Activated gamma-delta T cell (primary cell): ENCODE data around the gene NUDCD3.

ENCODE experiments used
- DNase-seq: peaks from one replicate; lab custom pipeline; 2025; lab: John Stamatoyannopoulos, UW

Gene NUDCD3

DNA sequence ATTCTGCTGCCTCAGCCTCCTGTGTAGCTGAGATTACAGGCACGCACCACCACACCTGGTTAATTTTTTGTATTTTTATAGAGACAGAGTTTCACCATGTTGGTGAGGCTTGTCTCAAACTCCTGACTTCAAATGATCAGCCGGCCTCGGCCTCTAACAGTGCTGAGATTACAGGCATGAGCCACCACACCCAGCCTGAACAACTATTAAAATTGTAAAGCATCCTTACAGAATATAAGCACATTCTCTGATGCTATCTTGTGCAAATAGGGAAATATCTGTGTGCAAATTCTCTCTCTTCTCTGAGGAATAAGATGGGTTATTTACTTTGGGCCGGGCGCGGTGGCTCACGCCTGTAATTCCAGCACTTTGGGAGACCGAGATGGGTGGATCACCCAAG, 12.5 kb downstream of the NUDCD3 start:
- no peak for DNase-seq

DNA sequence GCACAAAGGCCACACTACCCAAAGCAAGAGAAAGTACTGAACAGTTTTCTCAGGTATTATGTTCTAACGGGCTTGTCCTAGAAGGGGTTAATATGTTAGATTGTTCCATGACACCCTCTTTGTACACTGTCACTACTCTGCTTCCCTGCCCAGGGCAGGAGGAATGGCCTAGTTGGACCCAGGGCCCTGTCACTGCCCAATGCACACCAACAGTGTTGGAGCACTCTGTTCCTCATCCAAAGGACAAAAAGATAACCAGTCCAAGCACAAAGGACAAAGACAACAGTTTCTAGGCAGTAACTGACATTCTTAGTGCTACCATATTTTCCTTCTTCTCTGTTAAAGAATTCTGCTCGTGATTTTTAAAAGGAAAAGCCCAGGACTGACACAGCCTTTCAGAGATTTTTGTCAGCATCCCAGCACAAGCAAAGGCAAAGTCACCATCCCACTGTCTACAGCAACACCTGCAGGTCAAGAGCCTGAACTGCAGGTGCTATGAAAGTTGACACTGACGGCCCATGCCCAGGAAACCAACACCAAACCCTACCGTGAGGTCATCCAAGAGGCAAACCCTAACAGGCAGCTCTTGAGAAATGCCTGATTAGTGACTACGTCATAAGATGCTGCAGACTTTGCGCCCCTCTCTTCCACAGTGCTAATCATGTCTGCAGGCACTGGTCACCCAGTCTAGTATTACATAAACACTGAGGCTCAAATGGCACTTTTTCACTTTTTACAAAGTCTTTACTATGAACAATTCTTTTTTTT, 13.2 kb downstream of the NUDCD3 start:
- no peak for DNase-seq

GRCh38 chr7:44476313-44476712, 14.1 kb downstream of the NUDCD3 start:
- DNase-seq: no peak

- DNase-seq: no peak
Measured at GRCh38 chr7:44473295-44473694, 17.2 kb downstream of the NUDCD3 start.

DNA sequence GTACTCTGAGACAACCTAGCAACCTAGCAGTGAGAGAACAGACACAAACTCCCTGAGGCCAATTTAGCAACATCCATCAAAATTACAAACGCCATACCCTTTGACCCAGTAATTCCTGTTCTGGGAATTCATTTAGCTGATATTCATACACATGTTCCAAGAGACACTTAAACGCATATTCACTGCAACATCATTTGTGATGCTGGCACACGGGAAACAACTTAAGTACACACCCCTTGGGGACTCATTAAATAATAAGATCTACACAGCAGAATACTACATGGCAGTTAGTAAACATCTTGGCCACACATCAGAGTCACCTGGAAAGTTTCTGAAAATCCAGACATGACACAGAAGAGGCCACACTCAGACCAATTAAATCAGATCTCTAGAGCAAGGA, 17.6 kb downstream of the NUDCD3 start:
- DNase-seq: no peak

- DNase-seq: no peak
Measured at GRCh38 chr7:44471850-44472249, 18.6 kb downstream of the NUDCD3 start.

- DNase-seq: no peak
Measured at GRCh38 chr7:44471436-44471835, 19.0 kb downstream of the NUDCD3 start.

DNA sequence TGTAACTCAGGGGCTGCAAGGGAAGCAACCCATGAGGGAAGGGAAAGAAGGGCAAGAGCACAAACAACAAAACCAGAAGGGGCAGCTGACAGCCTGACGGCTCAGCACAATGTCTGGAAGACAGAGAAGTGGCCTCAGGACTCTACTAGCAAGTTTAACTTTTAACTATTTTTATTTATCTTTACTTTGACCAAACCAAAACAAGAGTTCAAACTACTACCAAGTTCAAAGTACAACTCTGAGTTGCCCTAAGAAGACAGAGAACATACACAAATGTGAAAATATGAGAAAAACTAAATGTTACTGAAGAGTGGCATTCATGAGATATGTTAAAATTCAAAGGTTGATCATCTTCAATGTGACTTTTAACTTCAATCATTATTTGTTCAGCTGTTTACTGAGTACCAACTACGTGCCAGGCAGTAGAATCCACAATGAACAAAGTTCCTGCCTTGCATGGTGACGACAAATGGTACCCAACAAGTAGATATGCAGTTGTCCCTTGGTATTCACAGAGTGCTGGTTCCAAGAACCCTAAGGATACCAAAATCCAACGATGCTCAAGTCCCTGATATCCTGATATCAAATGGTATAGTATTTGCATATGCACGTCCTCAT, 19.7 kb downstream of the NUDCD3 start:
- no peak for DNase-seq

DNA sequence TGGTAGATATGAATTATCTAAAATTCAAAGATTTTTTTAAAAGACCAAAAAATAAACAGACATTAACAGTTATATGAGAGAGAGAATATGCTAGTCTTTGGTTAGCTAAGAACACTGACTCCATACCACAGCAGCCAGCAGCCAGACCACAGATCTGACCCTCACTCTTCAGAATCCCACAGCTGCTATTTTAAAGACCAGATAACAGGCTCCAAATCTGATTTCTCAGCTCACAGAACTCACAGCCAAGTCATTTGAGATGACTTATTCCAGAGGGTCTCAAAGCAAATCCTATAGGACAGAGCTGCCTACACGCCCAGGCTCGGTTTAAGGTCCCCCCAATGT, 20.4 kb downstream of the NUDCD3 start:
- DNase-seq: no peak

DNA sequence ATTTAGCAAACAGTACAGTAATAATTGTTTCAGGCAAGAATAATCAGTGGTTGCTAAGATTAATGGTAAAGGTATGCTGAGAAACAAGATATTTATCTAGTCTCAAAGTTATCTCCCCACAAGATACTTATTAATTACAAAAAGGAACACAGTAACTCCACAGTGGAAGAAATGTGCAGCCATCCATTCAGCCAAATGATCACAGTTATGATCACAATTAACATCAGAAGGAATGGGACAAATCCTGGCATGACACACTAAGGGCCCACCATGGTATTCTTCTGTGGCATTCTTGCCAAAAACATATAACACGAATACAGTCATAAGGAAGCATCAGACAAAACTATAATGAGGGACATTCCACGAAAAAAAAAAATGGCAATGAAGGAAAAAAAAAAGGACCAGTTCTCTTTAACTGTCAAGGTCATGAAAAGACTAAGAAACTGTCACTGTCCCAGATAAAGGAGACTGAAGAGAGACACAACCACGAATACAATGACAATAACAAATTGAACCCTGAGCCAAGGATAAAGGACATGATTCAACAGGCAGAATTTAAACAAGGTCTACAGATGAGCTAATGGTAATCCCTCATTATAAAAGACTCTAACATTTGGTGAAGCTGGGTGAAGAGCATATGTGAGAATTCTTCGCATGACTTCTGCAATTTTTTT, 20.9 kb downstream of the NUDCD3 start:
- no peak for DNase-seq

DNA sequence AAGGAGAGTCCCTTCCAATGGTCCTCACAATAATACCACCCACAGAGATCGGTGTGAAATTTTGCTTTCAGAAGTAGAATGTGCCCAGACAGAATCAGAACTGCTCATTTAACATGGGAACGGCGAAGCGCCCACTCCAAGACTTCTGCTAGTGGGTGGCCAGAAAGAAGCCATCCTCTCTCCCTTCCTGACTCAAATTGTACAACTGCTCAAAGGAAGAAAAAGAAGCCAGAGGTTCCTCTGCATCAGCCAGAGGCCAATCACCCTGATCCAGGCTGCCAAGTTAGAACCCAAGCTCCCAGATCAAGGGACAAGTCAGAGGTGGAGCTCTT, 23.3 kb downstream of the NUDCD3 start:
- no peak for DNase-seq

- DNase-seq: no peak
Measured at GRCh38 chr7:44466300-44467216, 23.9 kb downstream of the NUDCD3 start.

DNA sequence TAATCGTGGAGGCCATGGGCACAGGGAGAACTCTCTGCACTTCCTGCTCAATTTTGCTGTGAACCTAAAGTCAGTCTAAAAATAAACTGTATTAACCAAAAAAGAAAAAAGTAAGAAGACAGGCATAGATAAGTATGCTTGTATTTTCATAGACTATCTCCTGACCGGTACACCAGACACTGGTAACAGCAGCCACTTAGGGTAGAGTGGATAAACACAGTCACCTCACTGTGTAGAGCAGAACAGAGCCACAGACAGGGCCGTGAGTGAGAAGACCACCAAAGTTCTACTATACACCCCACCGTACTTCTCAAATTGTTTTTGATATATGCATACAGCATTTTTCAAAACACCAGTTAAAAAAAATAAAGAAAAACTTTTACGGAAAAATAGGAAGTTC, 25.0 kb downstream of the NUDCD3 start:
- no peak for DNase-seq

- no peak for DNase-seq
Measured at GRCh38 chr7:44463169-44463808, 27.2 kb downstream of the NUDCD3 start.

GRCh38 chr7:44461387-44461786, 29.1 kb downstream of the NUDCD3 start:
- no peak for DNase-seq

GRCh38 chr7:44460325-44460724, 30.1 kb downstream of the NUDCD3 start:
- DNase-seq: no peak

DNA sequence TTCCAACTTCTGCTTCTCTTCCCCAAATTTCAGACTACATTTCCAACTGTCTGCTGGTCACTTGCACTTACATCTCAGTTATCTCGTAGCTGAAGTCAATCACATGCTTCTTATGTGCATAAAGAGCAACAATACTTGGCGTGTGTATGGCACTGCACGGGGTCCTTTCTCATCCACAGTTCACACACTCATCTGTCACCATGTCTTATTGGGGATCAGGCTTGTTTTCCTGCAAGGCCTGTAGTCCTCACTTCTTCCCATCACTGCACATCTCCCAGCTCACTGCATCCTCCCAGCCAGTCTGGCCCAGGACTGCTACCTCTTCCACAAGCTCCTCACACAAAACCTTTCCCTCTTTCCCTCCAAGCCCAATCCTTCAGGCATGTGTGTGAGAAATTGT, 35.3 kb downstream of the NUDCD3 start:
- DNase-seq: no peak

GRCh38 chr7:44454348-44454747, 36.1 kb downstream of the NUDCD3 start:
- DNase-seq: no peak

DNA sequence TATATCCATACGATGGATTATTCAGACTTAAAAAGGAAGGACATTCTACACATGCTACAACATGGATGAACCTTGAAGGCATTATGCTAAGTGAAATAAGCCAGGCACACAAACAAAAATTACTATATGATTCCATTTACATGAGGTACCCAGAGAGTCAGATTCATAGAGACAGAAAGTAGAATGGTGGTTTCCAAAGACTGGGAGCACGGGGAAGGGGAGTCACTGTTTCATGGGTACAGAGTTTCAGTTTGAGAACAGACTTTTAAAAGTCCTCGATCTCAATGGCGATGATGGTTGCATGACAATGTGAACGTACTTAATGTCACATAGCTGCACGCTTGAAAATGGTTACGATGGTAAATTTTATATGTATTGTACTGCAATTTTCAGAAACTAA, 39.3 kb downstream of the NUDCD3 start:
- no peak for DNase-seq

- no peak for DNase-seq
Measured at GRCh38 chr7:44449584-44449928, 40.9 kb downstream of the NUDCD3 start.

DNA sequence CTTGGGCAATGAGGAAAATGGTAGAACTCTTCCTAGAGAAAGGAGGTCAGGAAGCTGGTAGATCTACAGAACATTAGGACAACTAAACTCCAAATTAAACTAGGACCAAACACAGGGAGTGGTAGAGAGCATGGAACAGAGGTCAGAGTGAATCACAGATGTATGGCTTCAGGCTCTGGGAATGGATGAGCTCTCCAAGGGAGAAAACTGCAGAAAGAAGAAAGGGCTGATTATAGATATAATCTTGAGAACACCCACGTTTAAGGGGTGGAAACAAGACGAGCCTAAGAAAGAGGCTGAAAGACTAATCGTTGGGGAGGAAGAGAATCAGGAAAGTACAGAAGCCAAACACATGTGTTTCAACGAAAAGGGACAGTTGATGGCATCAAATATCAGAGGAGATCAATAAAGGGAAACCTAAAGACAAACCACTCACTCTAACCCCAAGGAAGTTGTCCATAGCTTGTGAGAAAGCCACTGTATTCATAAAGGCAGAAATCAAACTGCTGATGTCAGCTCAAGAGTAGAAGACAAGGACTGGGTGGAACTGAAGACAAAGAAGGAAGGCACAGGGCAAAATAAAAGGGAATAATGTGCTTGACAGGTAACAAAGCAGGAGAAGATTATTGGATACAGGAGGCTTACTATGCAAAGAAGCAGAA, 41.4 kb downstream of the NUDCD3 start:
- no peak for DNase-seq
